RWPE1 (cell line): Measurements from ENCODE around the gene ERVH48-1.
"Not testable (repeated sequence)": the region's sequence is repeated elsewhere in the genome, so short reads cannot be mapped to it uniquely, and the experiment has no call there.

Experiments used
- CTCF ChIA-PET: fragments of 350-600 bp; sonication (Branson Sonifier 250); formaldehyde crosslinking; extraction: SDS; loops from one replicate; lab custom pipeline; 2021; lab: Yijun Ruan, JAX
- POLR2A ChIA-PET: fragments of 400-600 bp; formaldehyde crosslinking; extraction: SDS; loops from one replicate; lab custom pipeline; 2020; ENCODE audit warnings: antibody characterized with exemption; ENCODE audit not compliant: low non-redundant PET; lab: Yijun Ruan, JAX
- DNase-seq: peaks from one replicate; pipeline ENCODE4 v3.0.0; 2012; ENCODE audit warnings: low spot score
- H3K27ac ChIP-seq: fragments of 450-650 bp; 2 replicates; pipeline ENCODE4 v1.5.1; 2017
- TF ChIP-seq, protein P1 (sequence below): fragments of 450-650 bp; conservative IDR thresholded peaks from 2 replicates; pipeline ENCODE4 v1.5.1; 2017; ENCODE audit warnings: low read depth, mild to moderate bottlenecking

The ERVH48-1 gene

GRCh38 chr21:42969193-42969600 is 43.8 kb upstream of the ERVH48-1 start:
- H3K27ac ChIP-seq: no peak overlapping the region
- TF ChIP-seq, protein P1, sequence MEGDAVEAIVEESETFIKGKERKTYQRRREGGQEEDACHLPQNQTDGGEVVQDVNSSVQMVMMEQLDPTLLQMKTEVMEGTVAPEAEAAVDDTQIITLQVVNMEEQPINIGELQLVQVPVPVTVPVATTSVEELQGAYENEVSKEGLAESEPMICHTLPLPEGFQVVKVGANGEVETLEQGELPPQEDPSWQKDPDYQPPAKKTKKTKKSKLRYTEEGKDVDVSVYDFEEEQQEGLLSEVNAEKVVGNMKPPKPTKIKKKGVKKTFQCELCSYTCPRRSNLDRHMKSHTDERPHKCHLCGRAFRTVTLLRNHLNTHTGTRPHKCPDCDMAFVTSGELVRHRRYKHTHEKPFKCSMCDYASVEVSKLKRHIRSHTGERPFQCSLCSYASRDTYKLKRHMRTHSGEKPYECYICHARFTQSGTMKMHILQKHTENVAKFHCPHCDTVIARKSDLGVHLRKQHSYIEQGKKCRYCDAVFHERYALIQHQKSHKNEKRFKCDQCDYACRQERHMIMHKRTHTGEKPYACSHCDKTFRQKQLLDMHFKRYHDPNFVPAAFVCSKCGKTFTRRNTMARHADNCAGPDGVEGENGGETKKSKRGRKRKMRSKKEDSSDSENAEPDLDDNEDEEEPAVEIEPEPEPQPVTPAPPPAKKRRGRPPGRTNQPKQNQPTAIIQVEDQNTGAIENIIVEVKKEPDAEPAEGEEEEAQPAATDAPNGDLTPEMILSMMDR: no peak
- ChIA-PET CTCF (interaction anchor here (0.6 kb wide), 1 partner anchor 659 kb away, joined by 3 read pairs; no protein-coding TSS in a partner anchor), POLR2A (no interaction called here)
- no peak for DNase-seq

DNA sequence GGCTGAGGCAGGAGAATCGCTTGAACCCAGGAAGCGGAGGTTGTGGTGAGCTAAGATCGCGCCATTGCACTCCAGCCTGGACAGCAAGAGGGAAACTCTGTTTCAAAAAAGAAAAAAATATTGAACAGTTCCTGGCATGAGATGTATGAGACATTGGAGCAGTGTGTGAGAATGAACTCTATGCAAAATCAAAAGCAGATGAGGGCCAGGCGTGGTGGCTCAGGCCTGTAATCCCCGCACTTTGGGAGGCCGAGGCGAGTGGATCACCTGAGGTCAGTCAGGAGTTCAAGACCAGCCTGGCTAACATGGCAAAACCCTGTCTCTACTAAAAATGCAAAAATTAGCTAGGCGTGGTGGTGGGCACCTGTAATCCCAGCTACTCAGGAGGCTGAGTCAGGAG is 42.2 kb upstream of the ERVH48-1 start:
- DNase-seq, CTCF ChIA-PET, H3K27ac ChIP-seq, POLR2A ChIA-PET: not testable (repeated sequence)

DNA sequence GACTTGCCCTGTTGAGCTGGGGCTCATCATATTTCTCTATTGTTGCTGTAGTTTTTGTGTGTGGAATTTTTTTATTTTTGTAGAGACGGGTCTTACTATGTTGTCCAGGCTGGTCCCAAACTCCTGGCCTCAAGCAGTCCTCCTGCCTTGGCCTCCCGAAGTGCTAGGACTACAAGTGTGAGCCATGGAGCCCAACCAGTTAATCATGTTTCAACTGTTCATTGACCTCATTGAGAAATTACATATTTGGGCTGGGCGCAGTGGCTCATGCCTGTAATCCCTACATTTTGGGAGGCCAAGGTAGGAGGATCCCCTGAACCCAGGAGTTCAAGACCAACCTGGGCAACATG is 39.8 kb upstream of the ERVH48-1 start:
- no peak overlapping the region for H3K27ac ChIP-seq
- ChIA-PET POLR2A (no interaction called here), CTCF (no interaction called here)
- TF ChIP-seq, protein P1: no peak
- no peak for DNase-seq

DNA sequence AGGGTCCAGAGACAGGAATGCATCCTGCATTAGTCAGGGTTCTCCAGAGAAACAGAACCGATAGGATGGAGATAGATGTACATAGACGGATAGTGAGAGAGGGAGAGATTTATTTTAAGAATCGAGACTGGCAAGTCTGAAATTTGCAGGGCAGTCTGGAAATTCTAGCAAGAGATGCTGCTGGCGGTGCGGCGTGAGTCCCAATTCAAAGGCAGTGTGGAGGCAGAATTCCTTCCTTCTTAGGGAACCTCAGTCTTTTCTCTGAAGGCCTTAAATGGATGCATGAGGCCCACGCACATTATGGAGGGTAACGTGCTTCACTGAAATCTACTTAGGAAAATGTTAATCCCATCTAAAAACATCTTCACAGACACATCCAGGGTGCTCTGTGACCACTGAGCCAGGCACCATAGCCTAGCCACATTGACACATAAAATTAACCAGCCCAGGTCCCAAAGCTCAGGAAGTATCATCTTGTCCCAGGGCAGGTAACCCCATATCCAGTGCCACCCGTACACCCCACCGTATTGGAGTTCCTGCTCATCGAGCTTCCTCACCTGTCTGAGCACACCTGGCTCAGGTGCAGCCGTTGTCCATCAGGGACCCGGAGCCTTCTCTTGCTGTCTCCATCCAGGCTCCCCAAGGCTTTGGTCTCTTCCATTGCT is 39.2 kb upstream of the ERVH48-1 start:
- no peak for DNase-seq
- CTCF ChIA-PET: no interaction called here

DNA sequence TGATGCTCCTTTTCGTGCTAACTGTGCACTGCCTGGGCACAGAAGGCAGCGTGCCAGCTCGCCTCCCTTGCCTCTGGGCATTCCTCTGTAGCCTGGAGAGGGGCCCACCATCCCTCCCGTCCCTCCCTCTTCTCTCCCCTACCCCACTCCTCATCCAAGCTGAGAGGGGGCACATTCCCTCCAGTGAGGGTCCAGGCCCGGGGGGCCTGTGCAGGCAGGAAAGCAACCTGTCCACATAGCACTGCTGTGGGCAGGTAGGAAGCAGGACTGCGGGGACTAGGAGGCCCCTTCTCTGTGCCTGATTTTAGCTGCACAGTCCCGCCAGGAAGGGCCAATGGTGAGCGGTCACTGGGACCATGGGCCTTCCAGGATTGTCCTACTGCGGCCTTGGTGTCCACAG is 38.7 kb upstream of the ERVH48-1 start:
- ChIA-PET CTCF (no interaction called here), POLR2A (no interaction called here)
- H3K27ac ChIP-seq: no peak overlapping the region
- DNase-seq: no peak
- TF ChIP-seq, protein P1: no peak

More for the DNA sequence above, 39.2 kb upstream of the ERVH48-1 start:
- no peak overlapping the region for H3K27ac ChIP-seq
- TF ChIP-seq, protein P1: no peak
- POLR2A ChIA-PET: no interaction called here

- H3K27ac ChIP-seq: no peak overlapping the region
- TF ChIP-seq, protein P1: no peak
- DNase-seq: no peak
- POLR2A ChIA-PET: no interaction called here
- CTCF ChIA-PET: interaction anchor here (0.6 kb wide), 1 partner anchor 707 kb away, joined by 4 read pairs; no protein-coding TSS in a partner anchor
Measured at GRCh38 chr21:42962380-42963007, 37.1 kb upstream of the ERVH48-1 start.

DNA sequence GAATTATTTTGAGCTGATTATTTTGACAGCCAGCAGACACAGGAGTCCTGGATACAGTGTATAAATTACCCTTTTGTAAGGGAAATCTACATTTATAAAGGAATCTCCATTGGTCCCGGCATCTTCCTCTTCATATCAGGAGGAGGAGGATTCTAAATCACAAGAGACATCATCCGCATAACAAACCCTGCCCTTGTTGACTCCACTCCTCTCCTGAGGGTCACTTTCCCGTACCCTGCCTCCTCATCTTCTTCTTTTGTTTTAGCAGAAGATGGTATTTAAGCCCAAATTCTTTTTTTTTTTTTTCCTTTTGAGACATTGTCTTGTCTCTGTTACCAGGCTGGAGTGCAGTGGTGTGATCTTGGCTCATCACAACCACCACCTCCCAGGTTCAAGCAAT is 34.3 kb upstream of the ERVH48-1 start:
- no peak for DNase-seq
- no peak overlapping the region for H3K27ac ChIP-seq
- CTCF ChIA-PET: interaction anchor here (0.8 kb wide), 1 partner anchor 35 kb away, joined by 3 read pairs; no protein-coding TSS in a partner anchor
- TF ChIP-seq, protein P1: no peak
- POLR2A ChIA-PET: no interaction called here

DNA sequence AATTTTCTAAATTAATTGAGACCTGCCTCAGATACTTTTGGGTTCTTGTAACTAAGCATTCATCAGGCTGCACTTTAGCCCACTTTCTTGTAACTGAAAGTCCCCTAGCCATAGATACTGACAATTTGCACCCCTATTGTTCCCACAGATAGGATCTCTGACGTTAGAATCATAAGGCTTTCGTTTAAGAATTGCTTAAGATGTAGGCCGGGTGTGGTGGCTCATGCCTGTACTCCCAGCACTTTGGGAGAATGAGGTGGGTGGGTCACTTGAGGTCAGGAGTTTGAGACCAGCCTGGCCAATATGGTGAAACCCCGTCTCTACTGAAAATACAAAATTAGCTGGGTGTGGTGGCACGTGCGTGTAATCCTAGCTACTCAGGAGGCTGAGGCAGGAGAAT is 32.7 kb upstream of the ERVH48-1 start:
- CTCF ChIA-PET: not testable (repeated sequence)

More for the DNA sequence above, 32.7 kb upstream of the ERVH48-1 start:
- DNase-seq, POLR2A ChIA-PET: not testable (repeated sequence)
- H3K27ac ChIP-seq: peak overlapping the region; percentile 15; the same call in 1 of the 2 replicates
